HEK293T (cell line): ENCODE results near the gene CCDC17.

Experiments
- ARNT ChIP-seq: fragments of 450-650 bp; IDR thresholded peaks from 2 replicates; pipeline ENCODE4 v1.6.1; 2017; ENCODE audit warnings: mild to moderate bottlenecking
- BHLHE40 ChIP-seq: fragments of 450-650 bp; IDR thresholded peaks from 2 replicates; pipeline ENCODE4 v1.6.1; 2016; ENCODE audit warnings: mild to moderate bottlenecking, moderate library complexity, borderline replicate concordance
- FOXA1 ChIP-seq: fragments of 450-650 bp; IDR thresholded peaks from 2 replicates; pipeline ENCODE4 v1.6.1; 2016; ENCODE audit warnings: mild to moderate bottlenecking
- FOXK2 ChIP-seq: fragments of 450-650 bp; IDR thresholded peaks from 2 replicates; pipeline ENCODE4 v1.6.1; 2016; ENCODE audit warnings: mild to moderate bottlenecking
- FOXM1 ChIP-seq: fragments of 450-650 bp; IDR thresholded peaks from 2 replicates; pipeline ENCODE4 v1.6.1; 2017; ENCODE audit warnings: mild to moderate bottlenecking, borderline replicate concordance
- HDGF ChIP-seq: fragments of 450-650 bp; IDR thresholded peaks from 2 replicates; pipeline ENCODE4 v1.6.1; 2017; ENCODE audit warnings: antibody characterized with exemption, borderline replicate concordance
- SP1 ChIP-seq: fragments of 450-650 bp; IDR thresholded peaks from 2 replicates; pipeline ENCODE4 v1.6.1; 2017
- SUZ12 ChIP-seq: fragments of 450-650 bp; IDR thresholded peaks from 2 replicates; pipeline ENCODE4 v1.6.1; 2016; ENCODE audit warnings: mild to moderate bottlenecking
- TARDBP ChIP-seq: fragments of 450-650 bp; IDR thresholded peaks from 2 replicates; pipeline ENCODE4 v1.6.1; 2016
- TF ChIP-seq, protein P1 (sequence below): fragments of 450-650 bp; IDR thresholded peaks from 2 replicates; pipeline ENCODE4 v1.6.1; 2016

DNA sequence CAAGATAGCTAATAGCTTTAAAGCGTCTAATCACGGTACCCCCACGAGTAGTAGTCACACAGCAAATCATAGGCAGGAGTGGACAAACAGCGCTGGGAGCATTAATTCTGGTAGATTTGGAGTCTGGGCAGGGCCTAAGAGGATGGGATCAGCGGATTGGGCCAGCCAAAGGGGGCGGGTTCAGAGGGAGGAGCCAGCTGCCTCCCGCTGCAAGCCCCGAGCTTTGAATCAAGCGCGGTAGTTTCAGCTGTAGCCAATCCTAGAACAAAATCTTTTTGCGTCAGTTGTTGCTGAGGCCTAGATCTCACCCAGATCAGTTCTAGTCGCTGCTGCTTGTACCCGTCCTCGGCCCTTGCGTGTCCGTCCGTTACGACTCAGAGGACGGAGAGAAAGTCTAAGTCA, 40.6 kb downstream of the CCDC17 start:
- TF ChIP-seq, protein P1, sequence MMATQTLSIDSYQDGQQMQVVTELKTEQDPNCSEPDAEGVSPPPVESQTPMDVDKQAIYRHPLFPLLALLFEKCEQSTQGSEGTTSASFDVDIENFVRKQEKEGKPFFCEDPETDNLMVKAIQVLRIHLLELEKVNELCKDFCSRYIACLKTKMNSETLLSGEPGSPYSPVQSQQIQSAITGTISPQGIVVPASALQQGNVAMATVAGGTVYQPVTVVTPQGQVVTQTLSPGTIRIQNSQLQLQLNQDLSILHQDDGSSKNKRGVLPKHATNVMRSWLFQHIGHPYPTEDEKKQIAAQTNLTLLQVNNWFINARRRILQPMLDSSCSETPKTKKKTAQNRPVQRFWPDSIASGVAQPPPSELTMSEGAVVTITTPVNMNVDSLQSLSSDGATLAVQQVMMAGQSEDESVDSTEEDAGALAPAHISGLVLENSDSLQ, result no peak
- TF ChIP-seq BHLHE40 (no peak), FOXK2 (no peak), HDGF (no peak), FOXM1 (no peak), ARNT (no peak), TARDBP (no peak), FOXA1 (no peak), SUZ12 (no peak), SP1 (no peak)
